Right atrium auricular region (tissue), 2 donors: ENCODE results near the gene CCDC167. TPM values are rescaled to one million over a fixed set of nuclear protein-coding genes. Genes with fewer than 3 reads are reported as not detected.
"Not testable (repeated sequence)": the region's sequence is repeated elsewhere in the genome, so short reads cannot be mapped to it uniquely, and the experiment has no call there.

Experiments
- DNase-seq: peaks from one replicate; pipeline ENCODE4 v3.0.0-alpha.2; 2019; ENCODE audit warnings: low spot score
- H3K27ac ChIP-seq, 2 donors: fragments of 200-600 bp; sonication (generic); 1 replicate in 1 of 2; 2 replicates in 1 of 2; pipeline ENCODE4 v1.5.1; 2016 to 2019
- H3K27me3 ChIP-seq, 2 donors: fragments of 200-600 bp; sonication (generic); one replicate each; pipeline versions ENCODE4 v1.5.1 to v1.6.0; 2017 to 2019
- H3K36me3 ChIP-seq: fragments of 200-600 bp; sonication (generic); one replicate; pipeline ENCODE4 v1.5.1; 2016
- H3K4me1 ChIP-seq, 2 donors: fragments of 200-600 bp; sonication (generic); one replicate each; pipeline versions ENCODE4 v1.5.1 to v1.6.0; 2017 to 2019
- H3K4me3 ChIP-seq, 2 donors: fragments of 200-600 bp; sonication (generic); 1 replicate in 1 of 2; 2 replicates in 1 of 2; pipeline ENCODE4 v1.5.1; 2017 to 2019; ENCODE audit warnings: mild to moderate bottlenecking in 1 of 2, moderate library complexity in 1 of 2
- H3K9me3 ChIP-seq, 2 donors: fragments of 200-600 bp; sonication (generic); one replicate each; pipeline ENCODE4 v1.5.1; 2019
- CTCF ChIP-seq, 2 donors: fragments of 200-600 bp; sonication (generic); IDR thresholded peaks; one replicate each; pipeline ENCODE4 v1.5.1; 2019; ENCODE audit warnings: antibody characterized with exemption in 2 of 2
- total RNA-seq, 2 donors: library from RNA; depleted of rRNA; stranded (reverse); fragments of >200 nt; gene quantifications; one replicate each; pipeline ENCODE4 v1.1.0, GENCODE V29; 2016

Gene CCDC167
- total RNA-seq, 2 donors from 2014 or later: 26.1 to 39.6 TPM

- H3K4me1 ChIP-seq: peaks cover 0 to 7% of the 10 kb centered on the region in 2 donors
- H3K9me3 ChIP-seq: no peaks in the 10 kb centered on the region
- no peak overlapping the region for H3K27ac ChIP-seq
- TF ChIP-seq CTCF (IDR thresholded peaks at IDR 0.05): no peak
- H3K36me3 ChIP-seq: peaks cover 74% of the 10 kb centered on the region
- no peak for DNase-seq
- no peaks in the 10 kb centered on the region for H3K27me3 ChIP-seq
- no peak overlapping the region for H3K4me3 ChIP-seq
Observed at GRCh38 chr6:37449984-37450383, 49.7 kb downstream of the CCDC167 start.

GRCh38 chr6:37443216-37443542, 56.5 kb downstream of the CCDC167 start:
- H3K27ac ChIP-seq: peak overlapping the region; percentile 54 to 73
- H3K36me3 ChIP-seq: peaks cover 42% of the 10 kb centered on the region
- peaks cover 0 to 50% of the 10 kb centered on the region in 2 donors for H3K4me1 ChIP-seq

GRCh38 chr6:37442416-37443215, 57.1 kb downstream of the CCDC167 start:
- H3K36me3 ChIP-seq: peaks cover 43% of the 10 kb centered on the region
- TF ChIP-seq CTCF (IDR thresholded peaks at IDR 0.05): no peak
- peaks cover 0 to 50% of the 10 kb centered on the region in 2 donors for H3K4me1 ChIP-seq

More at GRCh38 chr6:37443216-37443542, 56.5 kb downstream of the CCDC167 start:
- H3K9me3 ChIP-seq, H3K27me3 ChIP-seq, DNase-seq: not testable (repeated sequence)
- peak overlapping the region in 1 of 2 donors; percentile 22 for H3K4me3 ChIP-seq

GRCh38 chr6:37441651-37442050, 58.0 kb downstream of the CCDC167 start:
- Histone ChIP-seq H3K27ac (no peak overlapping the region), H3K27me3 (no peaks in the 10 kb centered on the region), H3K4me3 (no peak overlapping the region), H3K9me3 (no peaks in the 10 kb centered on the region), H3K4me1 (peaks cover 0 to 50% of the 10 kb centered on the region in 2 donors), H3K36me3 (peaks cover 44% of the 10 kb centered on the region)
- DNase-seq: no peak
- no peak for TF ChIP-seq CTCF (IDR thresholded peaks at IDR 0.05)

More at GRCh38 chr6:37442416-37443215, 57.1 kb downstream of the CCDC167 start:
- no peak for DNase-seq
- Histone ChIP-seq H3K27me3 (no peaks in the 10 kb centered on the region), H3K4me3 (peak overlapping the region in 1 of 2 donors; percentile 22), H3K9me3 (no peaks in the 10 kb centered on the region), H3K27ac (peak overlapping the region; percentile 54 to 73)

- no peak for DNase-seq
- H3K27me3 ChIP-seq: no peaks in the 10 kb centered on the region
- H3K36me3 ChIP-seq: peaks cover 32% of the 10 kb centered on the region
- H3K4me3 ChIP-seq: no peak overlapping the region
- H3K9me3 ChIP-seq: no peaks in the 10 kb centered on the region
- TF ChIP-seq CTCF (IDR thresholded peaks at IDR 0.05): no peak
- H3K4me1 ChIP-seq: peaks cover 0 to 62% of the 10 kb centered on the region in 2 donors
- H3K27ac ChIP-seq: no peak overlapping the region
Observed at GRCh38 chr6:37438930-37439329, 60.8 kb downstream of the CCDC167 start.

- DNase-seq: no peak
- H3K4me3 ChIP-seq: no peak overlapping the region
- H3K9me3 ChIP-seq: no peaks in the 10 kb centered on the region
- H3K27ac ChIP-seq: no peak overlapping the region
- peaks cover 0 to 41% of the 10 kb centered on the region in 2 donors for H3K4me1 ChIP-seq
- no peak for TF ChIP-seq CTCF (IDR thresholded peaks at IDR 0.05)
- H3K27me3 ChIP-seq: no peaks in the 10 kb centered on the region
- H3K36me3 ChIP-seq: peaks cover 29% of the 10 kb centered on the region
Observed at GRCh38 chr6:37435816-37436215, 63.9 kb downstream of the CCDC167 start.
